Transverse colon (tissue), 4 donors: ENCODE data around the gene APOC1. TPM values are rescaled to one million over a fixed set of nuclear protein-coding genes. Genes with fewer than 3 reads are reported as not detected.

Source experiments
- DNase-seq: peaks from one replicate; pipeline ENCODE4 v3.0.0-alpha.2; 2019
- H3K27ac ChIP-seq, 4 donors: fragments of 200-600 bp; sonication (generic); 2 replicates each; pipeline ENCODE4 v1.5.1; 2016 to 2018; ENCODE audit warnings: inconsistent platforms in 4 of 4
- H3K27me3 ChIP-seq: fragments of 200-600 bp; sonication (generic); 2 replicates; pipeline ENCODE4 v1.5.1; 2017; ENCODE audit warnings: inconsistent platforms
- H3K36me3 ChIP-seq, 4 donors: fragments of 200-600 bp; sonication (generic); 2 replicates each; pipeline ENCODE4 v1.5.1; 2017 to 2019; ENCODE audit warnings: inconsistent platforms in 4 of 4
- H3K4me1 ChIP-seq, 4 donors: fragments of 200-600 bp; sonication (generic); 2 replicates each; pipeline ENCODE4 v1.5.1; 2017 to 2020; ENCODE audit warnings: inconsistent platforms in 4 of 4
- H3K4me3 ChIP-seq, 4 donors: fragments of 200-600 bp; sonication (generic); 1 replicate in 1 of 4; 2 replicates in 3 of 4; pipeline versions ENCODE4 v1.5.1 to v1.6.1; 2017 to 2019; ENCODE audit warnings: inconsistent platforms in 4 of 4
- H3K9me3 ChIP-seq, 2 donors: fragments of 200-600 bp; sonication (generic); 2 replicates each; pipeline ENCODE4 v1.5.1; 2017 to 2019; ENCODE audit warnings: inconsistent platforms in 2 of 2
- CTCF ChIP-seq, 5 experiments: fragments of 200-600 bp in 3 of 5; fragments of 450-650 bp in 2 of 5; sonication (generic) in 3 of 5; IDR thresholded peaks; 1 replicate in 2 of 5; 2 replicates in 3 of 5; pipeline ENCODE4 v1.5.1; 2016 to 2017; ENCODE audit warnings: antibody characterized with exemption in 5 of 5, inconsistent platforms in 3 of 5, mild to moderate bottlenecking in 2 of 5, moderate library complexity in 1 of 5
- EP300 ChIP-seq: sonication (generic); formaldehyde crosslinking; IDR thresholded peaks from one replicate; pipeline ENCODE4 v1.6.1; 2017; ENCODE audit warnings: antibody characterized with exemption, low read depth
- POLR2A ChIP-seq: fragments of 450-650 bp; IDR thresholded peaks from one replicate; pipeline ENCODE4 v1.6.1; 2016; ENCODE audit warnings: antibody characterized with exemption, mild to moderate bottlenecking, moderate library complexity
- POLR2AphosphoS5 ChIP-seq, 3 donors: sonication (generic); formaldehyde crosslinking; IDR thresholded peaks; one replicate each; pipeline ENCODE4 v1.6.1; 2016; ENCODE audit warnings: antibody characterized with exemption in 3 of 3
- whole genome bisulfite sequencing, 2 donors: methylation state at CpG; one replicate each; pipeline ENCODE4 v1.1.5; 2018; ENCODE audit warnings: low coverage in 1 of 2; 5-methylcytosine and 5-hydroxymethylcytosine counted together
- in situ Hi-C, 4 donors: fragments of 200-750 bp; cut with MboI; loops; one replicate each; pipeline versions ENCODE4 v1.15.0 to v1.15.1; 2017; ENCODE audit warnings: low sequenced_read_pairs in 3 of 4, low pct_ligation_motif_present in 1 of 4, low pct_unique_long_range_greater_than_20kb in 1 of 4
- intact Hi-C: fragments of 100-400 bp; cut with DNase I; formaldehyde crosslinking; loops from one replicate; pipeline ENCODE4 v1.15.1; 2023; ENCODE audit warnings: low total_unique reads
- total RNA-seq, 4 donors: library from RNA; depleted of rRNA; stranded (reverse); fragments of >200 nt; gene quantifications; one replicate each; pipeline ENCODE4 v1.1.0, GENCODE V29; 2016

APOC1 gene
- total RNA-seq, 4 donors from 2014 or later, result 10.8 to 48.4 (median 34.8) TPM; not detected in 1

GRCh38 chr19:44931541-44931940 lies 17.1 kb downstream of the APOC1 start:
- intact Hi-C loops (no loop called here), in situ Hi-C loops (no loop called here)
- H3K27ac ChIP-seq, result no peak overlapping the region
- H3K36me3 ChIP-seq, result no peaks in the 10 kb centered on the region
- no peaks in the 10 kb centered on the region for H3K9me3 ChIP-seq
- no peaks in the 10 kb centered on the region for H3K27me3 ChIP-seq
- TF ChIP-seq EP300, result no peak
- no peak for TF ChIP-seq POLR2A
- TF ChIP-seq POLR2AphosphoS5 (IDR thresholded peaks at IDR 0.05), result no peak
- TF ChIP-seq CTCF (IDR thresholded peaks at IDR 0.05), result no peak
- 81 to 85% methylated on average over 4 of the region's 4 CpGs for WGBS, 2 donors
- H3K4me3 ChIP-seq, result no peak overlapping the region
- no peak for DNase-seq
- peaks cover 0 to 17% (median 2%) of the 10 kb centered on the region in 4 donors for H3K4me1 ChIP-seq

GRCh38 chr19:44939668-44940067 lies 25.3 kb downstream of the APOC1 start:
- Histone ChIP-seq H3K27ac (no peak overlapping the region), H3K9me3 (no peaks in the 10 kb centered on the region), H3K4me3 (no peak overlapping the region), H3K36me3 (no peaks in the 10 kb centered on the region), H3K4me1 (peaks cover 0 to 5% (median 0%) of the 10 kb centered on the region in 4 donors), H3K27me3 (no peaks in the 10 kb centered on the region)
- 77 to 100% methylated on average over 1 to 5 of the region's 5 CpGs for WGBS, 2 donors
- intact Hi-C loops, result loop anchor here (5.0 kb wide), 1 partner anchor 32 kb away; the partner anchor contains the start of gene APOE
- DNase-seq, result no peak
- no peak for TF ChIP-seq POLR2A
- no peak for TF ChIP-seq POLR2AphosphoS5 (IDR thresholded peaks at IDR 0.05)
- no peak for TF ChIP-seq CTCF (IDR thresholded peaks at IDR 0.05)
- TF ChIP-seq EP300, result no peak
- in situ Hi-C loops, result no loop called here

GRCh38 chr19:44942067-44942571 lies 27.7 kb downstream of the APOC1 start, which contains the start of gene APOC4:
Gene APOC4, plus strand, starts transcription at chr19:44942237. Its CDS starts 41 bp downstream, at chr19:44942278.
- intact Hi-C loops (loop anchor here (5.0 kb wide), 1 partner anchor 35 kb away; the partner anchor contains the start of gene APOE), in situ Hi-C loops (no loop called here)
- TF ChIP-seq POLR2AphosphoS5 (IDR thresholded peaks at IDR 0.05) (no peak), EP300 (no peak), CTCF (IDR thresholded peaks at IDR 0.05) (no peak), POLR2A (no peak)

GRCh38 chr19:44943801-44944249 lies 29.4 kb downstream of the APOC1 start:
- 75 to 79% methylated on average over 2 to 10 of the region's 10 CpGs for WGBS, 2 donors
- Histone ChIP-seq H3K27ac (no peak overlapping the region), H3K36me3 (no peaks in the 10 kb centered on the region), H3K4me3 (no peak overlapping the region), H3K27me3 (no peaks in the 10 kb centered on the region), H3K9me3 (no peaks in the 10 kb centered on the region), H3K4me1 (no peaks in the 10 kb centered on the region)
- intact Hi-C loops (loop anchor here (5.0 kb wide), 1 partner anchor 37 kb away; the partner anchor contains the start of gene APOE), in situ Hi-C loops (no loop called here)
- DNase-seq, result peak; percentile 60
- TF ChIP-seq POLR2A (no peak), EP300 (no peak), POLR2AphosphoS5 (IDR thresholded peaks at IDR 0.05) (no peak), CTCF (IDR thresholded peaks at IDR 0.05) (no peak)

More at GRCh38 chr19:44942067-44942571, 27.7 kb downstream of the APOC1 start, which contains the start of gene APOC4:
- Histone ChIP-seq H3K4me1 (no peaks in the 10 kb centered on the region), H3K27me3 (no peaks in the 10 kb centered on the region), H3K9me3 (no peaks in the 10 kb centered on the region), H3K27ac (no peak within 1 kb of the TSS), H3K36me3 (no peaks in the 10 kb centered on the region), H3K4me3 (no peak within 1 kb of the TSS)
- DNase-seq, result no peak
- WGBS, 2 donors, result 83 to 91% methylated on average over 8 to 14 of the region's 14 CpGs
